ENCODE measurements around the gene PHKG2. TPM values are rescaled to one million over a fixed set of nuclear protein-coding genes. Genes with fewer than 3 reads are reported as not detected.

The PHKG2 gene
- polyA plus RNA-seq, 1 donor: 12.7 TPM

DNA sequence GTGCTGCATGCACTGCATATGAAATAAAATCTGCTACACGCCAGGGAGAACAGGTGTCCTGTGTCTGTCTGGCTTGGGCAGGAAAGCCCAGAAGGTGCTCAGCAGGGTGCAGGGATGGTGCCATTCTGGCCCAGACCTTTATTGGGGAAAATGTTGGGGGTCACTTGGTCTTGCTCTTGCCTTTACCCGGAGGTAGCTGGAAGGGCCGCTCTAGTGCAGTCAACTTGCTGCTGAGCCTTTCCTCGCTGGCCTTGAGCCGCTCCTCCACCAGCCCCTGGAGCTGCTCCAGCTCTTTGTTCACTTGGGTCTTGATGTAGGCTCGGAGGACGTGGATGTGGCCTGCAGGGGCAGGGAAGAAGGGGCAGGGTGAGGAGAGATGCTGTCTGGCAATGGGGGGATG lies 9.1 kb downstream of the PHKG2 start:
- DNase-seq (ENCODE audit: low read depth): no peak

DNA sequence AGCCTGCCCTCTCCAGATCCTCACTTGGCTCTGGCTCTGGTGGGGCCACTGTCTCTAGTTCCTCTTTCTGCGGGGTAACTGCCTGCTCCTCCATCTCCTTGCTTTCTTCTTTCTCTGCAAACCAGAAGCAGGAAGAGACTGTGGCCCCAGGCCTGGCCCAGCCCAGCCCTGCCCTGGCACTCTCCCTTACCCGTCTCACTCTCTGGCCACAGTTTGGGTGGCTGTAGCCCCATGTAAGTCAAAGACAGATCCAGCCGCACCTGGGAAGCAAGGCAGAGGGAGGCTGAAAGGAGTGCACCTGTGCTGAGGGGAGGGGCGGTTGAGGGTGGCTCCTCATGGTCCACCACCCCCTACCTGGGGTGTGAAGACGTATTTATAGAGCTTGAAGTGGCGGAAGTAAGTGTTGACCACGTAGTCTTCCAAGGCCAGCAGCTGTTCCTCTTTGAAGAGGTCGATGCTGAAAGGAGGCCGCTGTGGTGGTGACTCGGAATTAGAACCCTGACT lies 10.8 kb downstream of the PHKG2 start:
- DNase-seq (ENCODE audit: low read depth): no peak

DNA sequence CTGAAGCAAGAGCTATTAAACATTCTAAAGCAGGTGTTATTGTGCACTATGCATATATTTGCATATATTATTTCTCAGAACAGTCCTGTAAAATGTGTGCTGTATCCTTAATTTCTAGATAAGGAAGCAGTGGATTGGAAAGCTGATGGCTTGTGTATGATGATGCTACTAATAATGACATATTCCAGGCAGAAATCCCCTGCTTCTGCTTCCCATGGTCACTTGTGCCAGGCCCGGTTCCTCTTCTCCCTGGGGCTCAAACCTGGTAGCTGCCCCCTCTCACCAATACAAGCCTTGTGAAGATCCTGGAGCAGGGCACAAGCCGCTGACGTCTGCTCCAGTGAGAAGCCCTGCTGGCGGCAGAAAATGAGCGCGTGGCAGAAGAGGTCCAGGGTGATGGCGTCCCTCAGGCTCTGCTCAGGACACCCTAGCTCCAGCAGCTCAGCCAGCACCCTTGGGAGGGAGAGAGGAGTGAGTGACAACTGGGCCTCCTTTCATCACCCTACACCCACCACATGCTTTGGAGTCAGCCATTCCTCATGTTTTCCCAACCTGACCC lies 11.9 kb downstream of the PHKG2 start:
- DNase-seq (ENCODE audit: low read depth): no peak

DNA sequence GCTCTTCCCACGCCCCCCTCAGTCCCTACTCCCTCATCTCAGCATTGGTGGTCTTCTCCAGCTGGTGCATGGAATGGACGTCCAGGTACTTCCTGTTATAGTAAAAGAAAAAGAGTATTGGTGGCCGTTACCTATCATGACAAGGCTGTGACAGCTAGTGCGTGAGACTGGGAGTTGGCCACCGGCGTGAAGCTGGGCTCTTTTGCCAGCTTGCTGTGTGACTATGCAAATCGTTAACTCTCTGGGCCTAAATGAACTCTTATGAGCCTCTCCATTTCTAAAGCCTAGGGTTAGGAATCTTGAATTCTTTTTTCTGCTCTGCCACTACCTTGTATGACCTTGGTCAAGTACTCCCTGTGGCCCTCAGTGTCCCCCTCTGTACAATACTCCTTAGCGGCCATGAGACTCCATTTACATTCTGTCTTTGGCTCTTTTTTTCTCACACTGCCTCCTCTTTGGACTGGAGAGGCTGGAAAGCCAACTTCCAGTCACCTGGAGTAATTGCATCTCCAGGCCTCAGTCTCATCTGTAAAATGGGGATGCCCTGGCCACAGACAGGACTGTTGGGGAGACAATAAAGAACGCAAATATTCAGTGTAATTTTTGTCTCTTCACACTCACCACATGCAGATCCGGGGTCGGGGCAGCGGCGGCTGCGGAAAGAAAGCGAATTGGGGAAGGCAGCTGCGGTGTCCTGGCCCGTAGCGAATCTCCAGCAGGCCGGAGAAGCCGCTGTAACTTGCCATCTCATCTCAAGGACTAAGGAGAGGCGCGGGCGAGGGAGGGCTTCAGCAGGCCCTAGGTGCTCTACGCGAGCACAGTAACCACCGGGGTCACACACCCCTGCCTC lies 12.6 kb downstream of the PHKG2 start:
- DNase-seq (ENCODE audit: low read depth): no peak

DNA sequence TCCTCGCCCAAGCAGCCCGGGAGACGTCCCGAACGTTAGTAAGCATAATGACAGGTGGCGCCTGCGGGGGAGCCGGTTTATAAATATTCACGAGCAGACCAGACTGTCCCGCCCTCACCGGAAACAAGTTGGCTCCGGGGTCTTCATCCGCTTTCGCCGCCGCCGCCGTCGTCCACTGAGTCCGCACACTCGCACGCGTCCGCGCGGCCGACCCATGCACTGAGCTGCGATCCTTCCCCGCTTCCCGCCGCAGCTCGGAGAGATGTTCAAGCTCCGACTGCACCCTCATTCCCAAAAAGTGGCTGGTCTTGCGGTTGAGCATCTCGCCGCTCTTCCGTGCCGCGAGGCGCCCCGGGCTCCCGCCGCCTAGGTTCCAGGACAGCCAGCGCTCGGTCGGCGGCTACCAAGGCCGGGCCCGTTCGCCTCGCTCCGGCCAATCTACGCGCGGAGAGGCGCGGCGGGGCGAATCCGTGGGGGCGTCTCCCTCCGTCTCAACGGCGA lies 13.3 kb downstream of the PHKG2 start:
- no peak for DNase-seq (ENCODE audit: low read depth)

DNA sequence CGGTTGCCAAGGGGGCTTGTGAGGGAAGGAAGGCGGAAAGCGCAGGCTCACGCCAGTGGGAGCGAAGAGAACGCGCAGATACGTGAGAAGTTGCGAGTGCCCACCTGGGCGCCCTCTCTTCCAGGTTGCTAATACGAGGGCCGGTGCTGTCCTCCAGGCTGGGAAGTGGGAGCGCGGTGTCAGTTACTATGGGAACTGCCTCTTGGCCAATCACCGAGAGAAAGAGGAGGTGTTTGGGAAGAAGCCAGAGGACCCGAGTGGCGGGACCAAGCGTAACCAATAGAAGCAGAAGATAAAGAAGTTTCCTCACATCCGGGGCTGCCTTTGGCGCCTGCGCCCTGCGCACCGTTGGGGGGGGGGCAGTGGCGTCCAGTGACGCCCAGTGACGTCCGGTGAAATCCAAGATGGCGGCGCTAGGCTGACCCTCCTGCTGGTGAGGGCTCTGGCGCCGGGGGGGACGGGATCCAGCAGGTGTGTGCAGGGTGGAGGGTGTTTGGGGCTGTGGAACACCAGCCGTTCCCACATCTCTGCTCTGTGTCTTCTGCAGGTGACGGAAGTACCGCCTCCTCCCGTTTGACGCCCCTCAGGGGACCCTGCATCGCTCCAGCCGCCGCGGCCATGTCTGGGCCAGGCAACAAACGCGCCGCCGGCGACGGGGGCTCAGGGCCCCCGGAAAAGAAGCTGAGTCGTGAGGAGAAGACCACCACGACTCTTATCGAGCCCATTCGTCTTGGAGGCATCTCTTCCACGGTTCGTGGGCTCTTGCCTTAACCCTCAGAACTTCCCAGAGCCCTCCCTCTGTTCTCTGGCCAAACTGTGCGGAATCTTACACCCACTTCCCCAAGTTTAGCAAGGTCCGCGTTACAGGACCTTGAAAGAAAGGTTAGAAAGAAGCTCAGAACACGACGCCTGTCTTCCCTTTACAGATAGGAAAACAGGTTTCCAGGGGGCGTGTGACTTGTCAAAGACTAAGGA lies 14.0 kb downstream of the PHKG2 start, which contains the start of the genes CFAP119 and RNF40:
TSS of gene CFAP119 (minus strand) at position 135 of the 975 bp plus-strand sequence. CDS start 314 bp downstream, outside the sequence.
TSS of gene RNF40 (plus strand) at position 395 of the 975 bp plus-strand sequence. CDS start at position 619, 224 bp downstream.
- peak; percentile 98 for DNase-seq (ENCODE audit: low read depth)

DNA sequence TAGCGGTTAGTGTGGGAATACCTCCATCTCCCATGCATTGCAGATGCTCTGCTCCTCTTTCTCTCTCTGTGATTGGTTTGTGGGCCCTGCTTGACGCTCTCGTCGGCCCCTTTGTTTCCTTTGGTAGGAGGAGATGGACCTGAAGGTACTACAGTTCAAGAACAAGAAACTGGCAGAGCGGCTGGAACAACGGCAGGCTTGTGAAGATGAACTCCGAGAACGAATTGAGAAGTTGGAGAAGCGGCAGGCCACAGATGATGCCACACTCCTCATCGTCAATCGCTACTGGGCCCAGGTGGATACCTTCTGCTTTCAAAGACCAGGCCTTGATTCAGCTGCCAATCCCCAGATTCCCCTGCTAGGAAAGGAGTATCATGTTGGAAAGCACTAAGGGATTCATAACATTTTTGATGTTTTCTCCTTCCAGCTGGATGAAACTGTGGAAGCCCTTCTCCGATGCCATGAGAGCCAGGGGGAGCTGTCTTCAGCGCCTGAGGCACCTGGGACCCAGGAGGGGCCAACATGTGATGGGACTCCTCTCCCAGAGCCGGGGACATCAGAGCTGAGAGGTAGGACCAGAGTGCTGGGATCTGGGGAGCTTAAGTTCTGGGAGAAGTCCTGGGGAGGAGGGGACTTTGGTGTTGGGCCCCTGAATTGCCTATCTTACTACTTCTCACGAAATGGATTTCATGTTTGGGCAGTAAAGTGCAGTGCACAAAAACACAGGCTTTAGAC lies 14.9 kb downstream of the PHKG2 start:
- DNase-seq (ENCODE audit: low read depth): no peak

DNA sequence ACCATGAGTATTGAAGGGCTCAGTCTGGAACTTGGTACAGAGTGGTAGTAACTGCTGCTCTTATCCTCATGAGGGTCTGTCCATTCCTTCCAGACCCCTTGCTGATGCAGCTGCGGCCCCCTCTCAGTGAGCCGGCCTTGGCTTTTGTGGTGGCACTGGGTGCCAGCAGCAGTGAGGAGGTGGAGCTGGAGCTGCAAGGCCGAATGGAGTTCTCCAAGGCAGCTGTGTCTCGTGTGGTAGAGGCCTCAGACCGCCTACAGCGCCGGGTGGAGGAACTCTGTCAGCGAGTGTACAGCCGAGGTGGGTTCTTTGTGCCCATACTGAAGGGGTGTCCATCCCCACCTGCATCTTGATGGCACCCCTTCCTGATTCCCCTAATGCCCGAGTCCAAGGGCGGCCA lies 15.9 kb downstream of the PHKG2 start:
- DNase-seq (ENCODE audit: low read depth): no peak

DNA sequence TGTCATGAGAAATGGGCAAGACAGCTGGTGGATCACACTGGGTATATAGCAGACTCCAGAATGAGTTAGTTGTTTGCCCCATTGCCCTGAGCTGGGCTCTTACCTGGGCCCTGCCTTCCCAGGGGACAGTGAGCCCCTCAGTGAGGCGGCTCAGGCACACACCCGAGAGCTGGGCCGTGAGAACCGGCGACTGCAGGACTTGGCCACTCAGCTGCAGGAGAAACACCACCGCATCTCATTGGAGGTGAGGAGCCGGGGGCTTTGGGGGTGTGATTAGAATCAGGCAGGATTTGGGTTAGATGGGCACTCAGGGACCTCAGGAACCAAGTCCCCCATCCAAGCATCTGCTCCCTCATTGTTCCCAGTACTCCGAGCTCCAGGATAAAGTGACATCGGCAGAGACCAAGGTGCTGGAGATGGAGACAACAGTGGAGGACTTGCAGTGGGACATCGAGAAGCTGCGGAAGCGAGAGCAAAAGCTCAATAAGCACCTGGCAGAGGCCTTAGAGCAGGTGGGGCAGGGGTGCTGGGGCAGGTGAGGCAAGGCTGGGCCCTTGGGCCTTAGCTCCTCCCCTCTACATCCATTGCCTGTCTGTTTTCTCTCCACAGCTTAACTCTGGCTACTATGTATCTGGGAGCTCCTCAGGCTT lies 16.7 kb downstream of the PHKG2 start:
- DNase-seq (ENCODE audit: low read depth): no peak

DNA sequence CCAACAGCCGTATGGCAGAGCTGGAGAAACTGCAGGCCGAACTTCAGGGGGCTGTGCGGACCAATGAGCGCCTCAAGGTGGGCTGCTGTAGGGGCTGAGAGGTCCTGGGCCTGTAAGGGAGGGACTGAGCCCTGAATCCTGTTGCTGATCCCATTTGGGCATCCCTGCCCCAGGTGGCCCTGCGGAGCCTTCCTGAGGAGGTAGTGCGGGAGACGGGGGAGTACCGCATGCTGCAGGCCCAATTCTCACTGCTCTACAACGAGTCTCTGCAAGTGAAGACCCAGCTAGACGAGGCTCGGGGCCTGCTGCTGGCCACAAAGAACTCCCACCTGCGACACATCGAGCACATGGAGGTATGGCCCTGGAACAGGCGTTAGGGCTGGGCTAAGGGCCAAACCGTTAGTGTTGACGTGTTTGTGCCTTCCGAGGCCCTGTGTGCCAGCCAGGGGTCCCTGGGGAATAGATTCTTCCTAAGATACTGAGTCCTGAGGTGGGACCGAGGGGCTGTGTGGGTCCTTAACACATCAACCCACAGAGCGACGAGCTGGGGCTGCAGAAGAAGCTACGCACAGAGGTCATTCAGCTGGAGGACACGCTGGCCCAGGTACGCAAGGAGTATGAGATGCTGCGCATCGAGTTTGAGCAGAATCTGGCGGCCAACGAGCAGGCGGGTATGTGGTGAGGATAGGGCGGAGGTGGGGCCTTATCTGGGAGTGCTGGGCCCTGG lies 18.1 kb downstream of the PHKG2 start:
- no peak for DNase-seq (ENCODE audit: low read depth)

DNA sequence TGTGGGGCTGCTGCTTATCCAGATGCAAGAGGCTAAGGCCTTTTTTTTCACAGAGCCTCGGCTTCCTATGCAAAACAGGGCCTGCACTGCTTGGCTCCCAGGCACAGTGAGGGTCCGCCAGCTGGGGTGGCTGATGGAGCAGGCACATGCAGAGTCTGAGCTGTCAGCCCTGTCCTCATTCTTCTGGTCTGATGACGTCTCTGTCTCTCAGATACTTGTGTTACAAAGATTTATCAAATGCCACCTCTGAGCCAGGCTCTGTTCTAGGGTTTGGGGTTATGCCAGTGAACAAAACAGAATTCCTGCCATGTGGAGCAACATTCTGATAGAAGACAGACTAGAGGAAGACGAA lies 18.7 kb downstream of the PHKG2 start:
- no peak for DNase-seq (ENCODE audit: low read depth)

DNA sequence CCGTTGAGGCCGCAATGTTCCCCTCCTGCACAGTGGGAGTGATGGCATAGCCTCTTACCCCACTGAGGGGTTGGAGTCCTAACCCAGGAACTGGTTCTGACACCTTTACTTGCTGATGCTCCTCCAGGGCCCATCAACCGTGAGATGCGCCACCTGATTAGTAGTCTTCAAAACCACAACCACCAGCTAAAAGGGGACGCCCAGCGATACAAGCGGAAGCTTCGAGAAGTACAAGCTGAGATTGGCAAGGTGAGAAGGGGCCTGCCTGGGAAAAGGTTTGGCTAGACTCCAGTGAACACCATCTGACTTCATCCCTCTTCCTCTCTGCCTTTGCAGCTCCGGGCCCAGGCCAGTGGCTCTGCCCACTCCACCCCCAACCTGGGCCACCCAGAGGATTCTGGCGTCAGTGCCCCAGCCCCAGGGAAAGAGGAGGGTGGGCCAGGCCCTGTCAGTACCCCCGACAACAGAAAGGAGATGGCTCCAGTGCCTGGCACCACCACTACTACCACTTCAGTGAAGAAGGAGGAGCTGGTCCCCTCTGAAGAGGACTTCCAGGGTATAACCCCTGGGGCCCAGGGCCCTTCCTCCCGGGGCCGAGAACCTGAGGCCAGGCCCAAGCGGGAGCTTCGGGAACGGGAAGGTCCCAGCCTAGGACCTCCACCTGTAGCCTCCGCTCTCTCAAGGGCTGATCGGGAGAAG lies 19.7 kb downstream of the PHKG2 start:
- DNase-seq (ENCODE audit: low read depth): no peak

DNA sequence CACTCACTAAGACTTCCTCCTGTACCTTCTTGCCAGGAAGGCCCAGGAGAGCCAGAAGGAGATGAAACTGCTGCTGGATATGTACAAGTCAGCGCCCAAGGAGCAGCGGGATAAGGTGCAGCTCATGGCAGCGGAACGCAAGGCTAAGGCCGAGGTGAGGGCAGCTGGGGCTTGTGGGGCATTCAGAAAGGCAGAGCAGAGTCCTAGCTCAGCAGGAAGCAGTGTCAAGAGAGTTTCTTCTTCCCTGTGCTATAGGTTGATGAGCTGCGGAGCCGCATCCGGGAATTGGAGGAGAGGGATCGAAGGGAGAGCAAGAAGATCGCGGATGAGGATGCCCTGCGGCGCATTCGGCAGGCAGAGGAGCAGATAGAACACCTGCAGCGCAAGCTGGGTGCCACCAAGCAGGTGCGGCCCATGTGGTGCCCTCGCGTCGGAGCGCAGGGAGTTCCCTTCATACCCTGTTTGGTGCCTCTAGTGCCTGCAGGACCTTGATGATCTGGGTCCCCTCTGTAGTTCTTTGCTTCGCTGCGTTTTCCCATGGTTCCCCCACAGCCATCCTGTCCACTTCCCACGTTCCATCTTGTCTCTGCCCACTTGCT lies 20.5 kb downstream of the PHKG2 start:
- DNase-seq (ENCODE audit: low read depth): no peak

DNA sequence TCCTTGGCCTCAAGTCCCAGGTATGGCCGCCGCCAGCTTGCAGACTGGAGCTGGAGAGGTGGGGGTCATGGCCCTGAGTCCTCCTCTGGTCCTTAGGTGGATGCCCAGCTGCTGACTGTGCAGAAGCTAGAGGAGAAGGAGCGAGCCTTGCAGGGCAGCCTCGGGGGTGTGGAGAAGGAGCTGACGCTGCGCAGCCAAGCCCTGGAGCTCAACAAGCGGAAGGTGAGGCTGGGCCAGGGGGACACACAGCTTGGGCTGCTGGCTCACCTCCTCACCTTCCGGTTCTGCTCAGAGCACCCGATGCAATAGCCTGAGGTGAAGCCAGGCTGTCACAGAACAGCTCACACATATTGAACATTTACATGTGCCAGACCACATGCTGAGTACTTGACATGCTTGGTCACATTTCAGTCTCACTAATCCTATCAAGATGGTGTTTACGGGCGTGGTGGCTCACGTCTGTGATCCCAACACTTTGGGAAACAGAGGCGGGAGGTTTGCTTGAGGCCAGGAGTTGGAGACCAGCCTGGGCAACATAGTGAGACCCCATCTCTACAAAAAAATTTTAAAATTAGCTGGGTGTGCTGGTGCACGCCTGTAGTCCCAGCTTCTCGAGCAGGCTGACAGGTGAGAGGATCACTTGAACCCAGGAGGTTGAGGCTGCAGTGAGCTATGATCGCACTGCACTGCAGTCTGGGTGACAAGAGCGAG lies 21.3 kb downstream of the PHKG2 start:
- DNase-seq (ENCODE audit: low read depth): no peak

DNA sequence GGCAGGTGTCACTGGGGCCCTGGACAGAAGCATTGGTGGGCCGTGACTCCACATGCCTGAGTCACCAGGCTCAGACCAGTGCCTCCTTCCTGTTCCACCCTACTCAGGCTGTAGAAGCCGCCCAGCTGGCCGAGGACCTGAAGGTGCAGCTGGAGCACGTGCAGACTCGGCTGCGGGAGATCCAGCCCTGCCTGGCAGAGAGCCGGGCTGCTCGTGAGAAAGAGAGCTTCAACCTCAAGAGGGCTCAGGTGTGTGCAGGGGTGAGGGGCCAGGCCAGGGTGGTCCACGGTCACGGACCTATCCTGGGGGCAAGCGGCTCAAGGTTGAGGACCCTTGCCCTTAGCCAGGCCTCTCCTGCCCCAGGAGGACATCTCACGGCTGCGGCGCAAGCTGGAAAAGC lies 23.5 kb downstream of the PHKG2 start:
- no peak for DNase-seq (ENCODE audit: low read depth)

DNA sequence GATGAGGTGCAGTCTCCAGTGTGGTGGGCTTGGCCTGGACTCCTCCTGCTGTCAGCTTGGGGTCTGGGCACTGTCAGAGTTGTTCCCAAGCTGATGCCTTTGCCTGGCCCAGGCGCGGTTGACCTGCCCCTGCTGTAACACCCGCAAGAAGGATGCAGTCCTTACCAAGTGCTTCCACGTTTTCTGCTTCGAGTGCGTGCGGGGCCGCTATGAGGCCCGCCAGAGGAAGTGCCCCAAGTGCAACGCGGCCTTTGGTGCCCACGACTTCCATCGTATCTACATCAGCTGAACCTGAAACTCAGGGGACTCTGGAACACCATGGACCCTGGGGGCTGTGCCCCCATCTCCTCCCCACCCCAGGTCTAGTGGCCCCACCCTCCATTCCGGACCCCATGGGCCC lies 25.6 kb downstream of the PHKG2 start:
- no peak for DNase-seq (ENCODE audit: low read depth)

DNA sequence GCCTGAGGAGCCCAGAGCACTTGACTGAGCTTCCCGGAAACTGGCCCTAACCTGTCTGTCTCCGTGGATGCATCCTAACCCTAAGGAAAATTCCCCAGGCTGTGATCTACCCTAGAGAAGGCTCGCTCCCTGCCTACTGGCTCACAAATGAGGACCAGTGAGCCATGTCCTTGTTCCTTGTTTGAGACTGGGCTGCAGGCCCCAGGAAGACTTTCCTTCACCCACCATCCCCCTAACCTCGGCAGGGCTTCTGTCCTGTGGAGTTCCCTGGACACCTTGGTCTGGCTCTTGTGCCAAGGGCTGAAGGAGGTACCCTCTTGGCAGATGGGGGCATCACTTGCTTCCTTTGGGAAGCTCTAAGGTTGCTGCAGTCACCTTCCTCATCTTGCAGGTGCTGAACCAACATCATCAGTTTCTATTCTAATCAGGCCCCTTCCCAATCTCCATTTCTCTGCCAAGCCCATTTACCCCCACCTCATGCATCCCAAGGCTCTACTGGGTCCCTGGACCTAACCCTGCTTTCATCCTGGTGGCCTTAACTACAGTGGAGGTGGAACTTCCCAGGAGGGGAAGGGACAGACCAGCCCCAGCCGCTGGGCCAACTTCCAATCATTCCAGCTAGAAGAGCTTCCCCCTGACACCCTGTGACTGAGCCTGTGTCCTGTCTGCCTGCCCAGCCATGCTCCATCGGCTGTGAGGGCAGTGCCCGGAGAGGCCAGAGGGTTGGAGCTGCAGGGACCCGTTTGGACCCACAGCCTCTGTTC lies 26.3 kb downstream of the PHKG2 start:
- DNase-seq (ENCODE audit: low read depth): no peak

DNA sequence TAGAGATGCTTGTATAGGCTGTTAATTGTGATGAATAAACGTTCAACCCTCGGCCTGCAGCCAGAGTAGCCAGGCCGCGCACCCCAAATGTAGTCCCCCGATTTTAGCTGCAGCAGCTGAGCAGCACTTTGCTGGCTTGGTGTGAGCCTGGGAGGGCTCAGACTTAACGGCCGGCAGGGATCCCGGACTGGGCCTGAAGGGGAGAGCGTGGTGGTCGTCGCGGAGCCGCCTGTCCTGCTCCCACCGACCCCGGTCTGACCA lies 26.8 kb downstream of the PHKG2 start:
- DNase-seq (ENCODE audit: low read depth): no peak
